DOHH2 (cell line): Measurements from ENCODE around the gene AP1B1.

Experiments
- H3F3A ChIP-seq: fragments of 200-600 bp; sonication (generic), shearing (Covaris generic); 2 replicates; pipeline ENCODE4 v1.6.0; 2016; ENCODE audit warnings: antibody characterized with exemption, mild to moderate bottlenecking; ENCODE audit not compliant: control insufficient read depth, insufficient read depth
- H3K27ac ChIP-seq: fragments of 200-600 bp; sonication (generic); 2 replicates; pipeline ENCODE4 v1.5.1; 2014; ENCODE audit warnings: low read depth, mild to moderate bottlenecking, low read length, moderate library complexity
- H3K27me3 ChIP-seq: fragments of 200-600 bp; sonication (generic); 2 replicates; pipeline ENCODE4 v1.6.1; 2014; ENCODE audit warnings: mild to moderate bottlenecking, low read length, mixed read lengths; ENCODE audit not compliant: control insufficient read depth
- H3K36me3 ChIP-seq: fragments of 200-600 bp; sonication (generic); 2 replicates; pipeline ENCODE4 v1.6.1; 2014; ENCODE audit warnings: mild to moderate bottlenecking, low read length, moderate library complexity, mixed read lengths; ENCODE audit not compliant: control insufficient read depth
- H3K4me1 ChIP-seq: fragments of 200-600 bp; sonication (generic); 2 replicates; pipeline ENCODE4 v1.6.1; 2014; ENCODE audit warnings: mild to moderate bottlenecking, low read length, mixed read lengths; ENCODE audit not compliant: control insufficient read depth
- H3K4me2 ChIP-seq: fragments of 200-600 bp; sonication (generic); 2 replicates; pipeline ENCODE4 v1.6.0; 2014; ENCODE audit warnings: mild to moderate bottlenecking, low read length, moderate library complexity
- H3K4me3 ChIP-seq: fragments of 200-600 bp; sonication (generic); 2 replicates; pipeline ENCODE4 v1.5.1; 2014; ENCODE audit warnings: mild to moderate bottlenecking, low read length, mixed read lengths
- H3K79me2 ChIP-seq: fragments of 200-600 bp; sonication (generic); 2 replicates; pipeline ENCODE4 v1.6.1; 2014; ENCODE audit warnings: mild to moderate bottlenecking, low read length, mixed read lengths; ENCODE audit not compliant: control insufficient read depth
- H3K9me2 ChIP-seq: fragments of 200-600 bp; sonication (generic); replicated peaks from 2 replicates; pipeline ENCODE4 v1.6.1; 2014; ENCODE audit warnings: mild to moderate bottlenecking, low read length, mixed read lengths; ENCODE audit not compliant: control insufficient read depth
- H3K9me3 ChIP-seq: fragments of 200-600 bp; sonication (generic); 2 replicates; pipeline ENCODE4 v1.6.1; 2014; ENCODE audit warnings: antibody characterized with exemption, low read length, mixed read lengths; ENCODE audit not compliant: control insufficient read depth, insufficient read depth
- H4K20me1 ChIP-seq: fragments of 200-600 bp; sonication (generic); 2 replicates; pipeline ENCODE4 v1.6.0; 2014; ENCODE audit warnings: low read depth, mild to moderate bottlenecking, antibody characterized with exemption, low read length, moderate library complexity; ENCODE audit not compliant: control insufficient read depth, insufficient read depth
- EZH2phosphoT487 ChIP-seq: fragments of 200-600 bp; sonication (generic); IDR thresholded peaks from 2 replicates; pipeline ENCODE4 v1.6.1; 2017; ENCODE audit warnings: borderline replicate concordance, mild to moderate bottlenecking, antibody characterized with exemption, low read length, moderate library complexity, mixed read lengths
- TF ChIP-seq, protein P1 (sequence below): fragments of 200-600 bp; sonication (generic); IDR thresholded peaks from one replicate; pipeline ENCODE4 v1.5.1; 2014; ENCODE audit warnings: antibody characterized with exemption, mild to moderate bottlenecking, low read depth, low read length; ENCODE audit not compliant: poor library complexity, severe bottlenecking

AP1B1 gene

GRCh38 chr22:29327089-29327764 is 61.1 kb downstream of the AP1B1 start:
- H3K4me2 ChIP-seq = no peak overlapping the region
- H3K9me2 ChIP-seq = no peaks in the 10 kb centered on the region
- no peaks in the 10 kb centered on the region for H3K79me2 ChIP-seq
- H3K9me3 ChIP-seq = no peaks in the 10 kb centered on the region
- H3F3A ChIP-seq = no peaks in the 10 kb centered on the region
- H3K4me1 ChIP-seq = no peaks in the 10 kb centered on the region
- H3K27ac ChIP-seq = no peak overlapping the region
- no peak overlapping the region for H3K4me3 ChIP-seq
- TF ChIP-seq, protein P1, sequence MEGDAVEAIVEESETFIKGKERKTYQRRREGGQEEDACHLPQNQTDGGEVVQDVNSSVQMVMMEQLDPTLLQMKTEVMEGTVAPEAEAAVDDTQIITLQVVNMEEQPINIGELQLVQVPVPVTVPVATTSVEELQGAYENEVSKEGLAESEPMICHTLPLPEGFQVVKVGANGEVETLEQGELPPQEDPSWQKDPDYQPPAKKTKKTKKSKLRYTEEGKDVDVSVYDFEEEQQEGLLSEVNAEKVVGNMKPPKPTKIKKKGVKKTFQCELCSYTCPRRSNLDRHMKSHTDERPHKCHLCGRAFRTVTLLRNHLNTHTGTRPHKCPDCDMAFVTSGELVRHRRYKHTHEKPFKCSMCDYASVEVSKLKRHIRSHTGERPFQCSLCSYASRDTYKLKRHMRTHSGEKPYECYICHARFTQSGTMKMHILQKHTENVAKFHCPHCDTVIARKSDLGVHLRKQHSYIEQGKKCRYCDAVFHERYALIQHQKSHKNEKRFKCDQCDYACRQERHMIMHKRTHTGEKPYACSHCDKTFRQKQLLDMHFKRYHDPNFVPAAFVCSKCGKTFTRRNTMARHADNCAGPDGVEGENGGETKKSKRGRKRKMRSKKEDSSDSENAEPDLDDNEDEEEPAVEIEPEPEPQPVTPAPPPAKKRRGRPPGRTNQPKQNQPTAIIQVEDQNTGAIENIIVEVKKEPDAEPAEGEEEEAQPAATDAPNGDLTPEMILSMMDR = no peak
- TF ChIP-seq EZH2phosphoT487 = no peak
- no peaks in the 10 kb centered on the region for H4K20me1 ChIP-seq
- peaks cover 48% of the 10 kb centered on the region for H3K36me3 ChIP-seq
- no peaks in the 10 kb centered on the region for H3K27me3 ChIP-seq

GRCh38 chr22:29326481-29326880 is 61.9 kb downstream of the AP1B1 start:
- Histone ChIP-seq H3K27ac (no peak overlapping the region), H3K4me2 (no peak overlapping the region), H3F3A (no peaks in the 10 kb centered on the region), H3K4me3 (no peak overlapping the region), H3K36me3 (peaks cover 40% of the 10 kb centered on the region), H3K9me3 (no peaks in the 10 kb centered on the region), H4K20me1 (no peaks in the 10 kb centered on the region), H3K27me3 (no peaks in the 10 kb centered on the region), H3K9me2 (no peaks in the 10 kb centered on the region), H3K79me2 (no peaks in the 10 kb centered on the region), H3K4me1 (peaks cover 1% of the 10 kb centered on the region)
- TF ChIP-seq EZH2phosphoT487 = no peak
- TF ChIP-seq, protein P1 = no peak

DNA sequence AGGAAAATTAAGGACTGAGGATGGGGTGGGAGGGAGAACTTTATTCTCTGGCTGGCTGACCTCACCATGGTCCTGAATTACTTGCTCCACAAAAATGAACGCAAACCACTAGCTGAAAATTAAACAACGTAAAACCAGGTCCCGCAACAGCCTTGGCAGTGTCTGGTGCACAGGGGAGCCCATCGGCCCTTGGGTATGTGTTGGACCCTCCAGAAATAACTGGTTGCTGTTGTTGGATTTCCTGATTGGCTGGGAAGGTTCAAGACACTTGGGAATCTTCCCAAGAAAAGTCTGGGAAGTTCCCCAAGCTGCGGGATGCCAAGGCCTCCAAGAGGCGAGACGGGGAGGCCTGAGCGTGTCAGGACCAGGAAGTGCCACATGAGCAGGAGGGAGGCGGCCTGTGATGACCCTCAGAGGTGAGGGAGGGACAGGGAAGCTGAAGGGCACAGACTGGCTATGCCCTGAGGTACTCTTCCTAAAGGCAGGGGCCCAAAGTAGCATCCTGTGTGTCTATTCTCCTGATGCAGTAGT is 62.5 kb downstream of the AP1B1 start:
- H3K36me3 ChIP-seq = peaks cover 39% of the 10 kb centered on the region
- no peaks in the 10 kb centered on the region for H3K9me2 ChIP-seq
- TF ChIP-seq, protein P1 = no peak
- TF ChIP-seq EZH2phosphoT487 = no peak
- peaks cover 7% of the 10 kb centered on the region for H3K4me1 ChIP-seq
- no peaks in the 10 kb centered on the region for H4K20me1 ChIP-seq
- no peak overlapping the region for H3K4me3 ChIP-seq
- no peaks in the 10 kb centered on the region for H3K27me3 ChIP-seq
- no peaks in the 10 kb centered on the region for H3F3A ChIP-seq
- no peaks in the 10 kb centered on the region for H3K79me2 ChIP-seq
- H3K9me3 ChIP-seq = no peaks in the 10 kb centered on the region
- H3K4me2 ChIP-seq = no peak overlapping the region
- H3K27ac ChIP-seq = no peak overlapping the region
